Testis (tissue), 3 donors: ENCODE measurements around the gene TOM1L2. TPM values are rescaled to one million over a fixed set of nuclear protein-coding genes. Genes with fewer than 3 reads are reported as not detected.

Experiments
- DNase-seq: peaks from one replicate; pipeline ENCODE4 v3.0.0-alpha.2; 2019
- H3K27ac ChIP-seq, 2 donors: fragments of 200-600 bp; sonication (generic); one replicate each; pipeline ENCODE4 v1.5.1; 2019
- H3K27me3 ChIP-seq: fragments of 200-600 bp; sonication (generic); one replicate; pipeline ENCODE4 v1.5.1; 2019
- H3K36me3 ChIP-seq: fragments of 200-600 bp; sonication (generic); one replicate; pipeline ENCODE4 v1.5.1; 2017; ENCODE audit warnings: low read depth; ENCODE audit errors: missing control alignments
- H3K4me1 ChIP-seq: fragments of 200-600 bp; sonication (generic); one replicate; pipeline ENCODE4 v1.5.1; 2019
- H3K4me3 ChIP-seq, 2 donors: fragments of 200-600 bp; sonication (generic); one replicate each; pipeline ENCODE4 v1.5.1; 2017 to 2019
- H3K9me3 ChIP-seq: fragments of 200-600 bp; sonication (generic); one replicate; pipeline ENCODE4 v1.5.1; 2017
- POLR2A ChIP-seq: fragments of 450-650 bp; IDR thresholded peaks from one replicate; pipeline ENCODE4 v1.6.1; 2017; ENCODE audit warnings: antibody characterized with exemption, mild to moderate bottlenecking, moderate library complexity
- WGBS, 2 donors: methylation state at CpG; one replicate each; pipeline ENCODE4 v1.1.5; 2018; 5-methylcytosine and 5-hydroxymethylcytosine counted together
- intact Hi-C: fragments of 100-400 bp; cut with DNase I; formaldehyde crosslinking; loops from one replicate; pipeline ENCODE4 v1.15.1; 2023; ENCODE audit warnings: low total_unique reads
- polyA plus RNA-seq: library from polyadenylated mRNA; stranded (reverse); fragments of 350-450 nt; fragmentation: Illumina TruSeq; extraction: RNeasy Lipid Tissue Mini Kit (QIAGEN cat#74804); gene quantifications from one replicate; pipeline ENCODE4 v1.2.3, GENCODE V29; 2014; ENCODE audit warnings: low read depth, low replicate concordance; ENCODE audit not compliant: insufficient read depth
- total RNA-seq, 2 donors: library from RNA; depleted of rRNA; stranded (reverse); fragments of >200 nt; gene quantifications; one replicate each; pipeline ENCODE4 v1.2.3, GENCODE V29; 2016
- TF ChIP-seq, protein P1 (sequence below), 3 experiments: fragments of 450-650 bp in 2 of 3; fragments of 200-600 bp in 1 of 3; sonication (generic) in 1 of 3; IDR thresholded peaks; one replicate each; pipeline ENCODE4 v1.5.1; 2016 to 2019; ENCODE audit warnings: antibody characterized with exemption in 3 of 3, mild to moderate bottlenecking in 2 of 3, moderate library complexity in 1 of 3

The TOM1L2 gene
- total and polyA plus RNA-seq, 3 donors from 2014 or later: 92.4 to 221 (median 218) TPM

GRCh38 chr17:17872547-17873345, 99.5 kb downstream of the TOM1L2 start:
- peaks cover 12% of the 10 kb centered on the region for H3K4me1 ChIP-seq
- H3K27me3 ChIP-seq: no peaks in the 10 kb centered on the region
- no peak overlapping the region for H3K27ac ChIP-seq
- H3K9me3 ChIP-seq: no peaks in the 10 kb centered on the region
- no peaks in the 10 kb centered on the region for H3K36me3 ChIP-seq
- intact Hi-C loops: no loop called here
- DNase-seq: no peak
- H3K4me3 ChIP-seq: no peak overlapping the region
- 73 to 87% methylated on average over 4 to 9 of the region's 9 CpGs for WGBS, 2 donors
- TF ChIP-seq POLR2A: no peak
- TF ChIP-seq, protein P1, sequence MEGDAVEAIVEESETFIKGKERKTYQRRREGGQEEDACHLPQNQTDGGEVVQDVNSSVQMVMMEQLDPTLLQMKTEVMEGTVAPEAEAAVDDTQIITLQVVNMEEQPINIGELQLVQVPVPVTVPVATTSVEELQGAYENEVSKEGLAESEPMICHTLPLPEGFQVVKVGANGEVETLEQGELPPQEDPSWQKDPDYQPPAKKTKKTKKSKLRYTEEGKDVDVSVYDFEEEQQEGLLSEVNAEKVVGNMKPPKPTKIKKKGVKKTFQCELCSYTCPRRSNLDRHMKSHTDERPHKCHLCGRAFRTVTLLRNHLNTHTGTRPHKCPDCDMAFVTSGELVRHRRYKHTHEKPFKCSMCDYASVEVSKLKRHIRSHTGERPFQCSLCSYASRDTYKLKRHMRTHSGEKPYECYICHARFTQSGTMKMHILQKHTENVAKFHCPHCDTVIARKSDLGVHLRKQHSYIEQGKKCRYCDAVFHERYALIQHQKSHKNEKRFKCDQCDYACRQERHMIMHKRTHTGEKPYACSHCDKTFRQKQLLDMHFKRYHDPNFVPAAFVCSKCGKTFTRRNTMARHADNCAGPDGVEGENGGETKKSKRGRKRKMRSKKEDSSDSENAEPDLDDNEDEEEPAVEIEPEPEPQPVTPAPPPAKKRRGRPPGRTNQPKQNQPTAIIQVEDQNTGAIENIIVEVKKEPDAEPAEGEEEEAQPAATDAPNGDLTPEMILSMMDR (IDR thresholded peaks at IDR 0.05): no peak

DNA sequence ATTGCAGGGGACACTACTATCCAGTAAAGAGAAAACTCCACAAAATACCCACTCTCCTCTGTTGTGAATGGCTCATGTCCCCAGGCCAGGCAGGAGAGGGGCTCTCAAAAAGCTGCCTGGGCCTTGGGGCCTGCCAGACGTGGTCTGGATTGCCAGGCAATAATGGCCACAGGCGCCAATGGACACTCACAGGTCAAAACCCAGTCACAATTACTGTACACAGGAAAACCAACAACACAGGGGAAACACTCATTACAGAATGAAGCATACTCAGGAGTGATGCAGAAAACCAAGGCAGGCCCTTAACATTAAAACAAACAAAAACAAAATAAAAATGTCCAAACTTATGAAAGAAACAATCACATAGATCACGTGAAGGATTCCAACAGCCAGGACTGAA, 100.3 kb downstream of the TOM1L2 start:
- H3K36me3 ChIP-seq: no peaks in the 10 kb centered on the region
- no peak for TF ChIP-seq POLR2A
- TF ChIP-seq, protein P1 (IDR thresholded peaks at IDR 0.05): no peak
- intact Hi-C loops: no loop called here
- DNase-seq: no peak
- WGBS, 2 donors: 80 to 88% methylated on average over 3 of the region's 3 CpGs
- H3K27me3 ChIP-seq: no peaks in the 10 kb centered on the region
- H3K4me3 ChIP-seq: no peak overlapping the region
- H3K27ac ChIP-seq: no peak overlapping the region
- no peaks in the 10 kb centered on the region for H3K9me3 ChIP-seq
- peaks cover 6% of the 10 kb centered on the region for H3K4me1 ChIP-seq

GRCh38 chr17:17870247-17870646, 102.0 kb downstream of the TOM1L2 start:
- DNase-seq: no peak
- no peak overlapping the region for H3K27ac ChIP-seq
- 87 to 90% methylated on average over 6 of the region's 6 CpGs for WGBS, 2 donors
- no peaks in the 10 kb centered on the region for H3K36me3 ChIP-seq
- no peak overlapping the region for H3K4me3 ChIP-seq
- intact Hi-C loops: no loop called here
- H3K9me3 ChIP-seq: no peaks in the 10 kb centered on the region
- no peak for TF ChIP-seq POLR2A
- TF ChIP-seq, protein P1 (IDR thresholded peaks at IDR 0.05): no peak
- H3K27me3 ChIP-seq: no peaks in the 10 kb centered on the region
- H3K4me1 ChIP-seq: no peaks in the 10 kb centered on the region

GRCh38 chr17:17868641-17869522, 103.3 kb downstream of the TOM1L2 start:
- 47 to 56% methylated on average over 18 of the region's 18 CpGs for WGBS, 2 donors
- Histone ChIP-seq H3K4me1 (no peaks in the 10 kb centered on the region), H3K4me3 (no peak overlapping the region), H3K27ac (peak overlapping the region in 1 of 2 donors; percentile 25), H3K27me3 (no peaks in the 10 kb centered on the region), H3K9me3 (no peaks in the 10 kb centered on the region), H3K36me3 (no peaks in the 10 kb centered on the region)
- no peak for DNase-seq
- intact Hi-C loops: no loop called here
- TF ChIP-seq POLR2A: no peak
- TF ChIP-seq, protein P1 (IDR thresholded peaks at IDR 0.05): no peak
